Testis (tissue), 2 donors: Measurements from ENCODE around the gene COBL.

ENCODE experiments used
- POLR2A ChIP-seq: fragments of 450-650 bp; IDR thresholded peaks from one replicate; pipeline ENCODE4 v1.6.1; 2017; ENCODE audit warnings: antibody characterized with exemption, mild to moderate bottlenecking, moderate library complexity
- TF ChIP-seq, protein P1 (sequence below), 3 experiments: fragments of 450-650 bp in 2 of 3; fragments of 200-600 bp in 1 of 3; sonication (generic) in 1 of 3; IDR thresholded peaks; one replicate each; pipeline ENCODE4 v1.5.1; 2016 to 2019; ENCODE audit warnings: antibody characterized with exemption in 3 of 3, mild to moderate bottlenecking in 2 of 3, moderate library complexity in 1 of 3

- TF ChIP-seq, protein P1, sequence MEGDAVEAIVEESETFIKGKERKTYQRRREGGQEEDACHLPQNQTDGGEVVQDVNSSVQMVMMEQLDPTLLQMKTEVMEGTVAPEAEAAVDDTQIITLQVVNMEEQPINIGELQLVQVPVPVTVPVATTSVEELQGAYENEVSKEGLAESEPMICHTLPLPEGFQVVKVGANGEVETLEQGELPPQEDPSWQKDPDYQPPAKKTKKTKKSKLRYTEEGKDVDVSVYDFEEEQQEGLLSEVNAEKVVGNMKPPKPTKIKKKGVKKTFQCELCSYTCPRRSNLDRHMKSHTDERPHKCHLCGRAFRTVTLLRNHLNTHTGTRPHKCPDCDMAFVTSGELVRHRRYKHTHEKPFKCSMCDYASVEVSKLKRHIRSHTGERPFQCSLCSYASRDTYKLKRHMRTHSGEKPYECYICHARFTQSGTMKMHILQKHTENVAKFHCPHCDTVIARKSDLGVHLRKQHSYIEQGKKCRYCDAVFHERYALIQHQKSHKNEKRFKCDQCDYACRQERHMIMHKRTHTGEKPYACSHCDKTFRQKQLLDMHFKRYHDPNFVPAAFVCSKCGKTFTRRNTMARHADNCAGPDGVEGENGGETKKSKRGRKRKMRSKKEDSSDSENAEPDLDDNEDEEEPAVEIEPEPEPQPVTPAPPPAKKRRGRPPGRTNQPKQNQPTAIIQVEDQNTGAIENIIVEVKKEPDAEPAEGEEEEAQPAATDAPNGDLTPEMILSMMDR (IDR thresholded peaks at IDR 0.05) = no peak
- TF ChIP-seq POLR2A = no peak
Observed at GRCh38 chr7:51229620-51230323, 86.8 kb downstream of the COBL start.
